Panc1 (cell line): Measurements from ENCODE around the gene CCNJL. TPM values are rescaled to one million over a fixed set of nuclear protein-coding genes. Genes with fewer than 3 reads are reported as not detected.

Experiments used
- ATAC-seq: fragments of 200-7000 bp; cut with Tn5 transposase; 2 replicates; pipeline ENCODE4 v1.9.1; 2020; ENCODE audit warnings: mild to moderate bottlenecking, moderate library complexity
- BruUV-seq: library from RNA; stranded (reverse); fragments of 400-500 nt; replicated peaks from 2 replicates; lab custom pipeline; 2021; lab: Mats Ljungman, UMichigan
- CTCF ChIA-PET: fragments of 300-600 bp; sonication (Branson Sonifier 250); formaldehyde crosslinking; loops from one replicate; lab custom pipeline; 2022; ENCODE audit warnings: antibody characterized with exemption; lab: Charles Lee
- POLR2A ChIA-PET: fragments of 300-600 bp; sonication (Branson Sonifier 250); formaldehyde crosslinking; loops from one replicate; lab custom pipeline; 2022; ENCODE audit warnings: antibody characterized with exemption; lab: Charles Lee
- DNase-seq: peaks from one replicate; pipeline ENCODE4 v3.0.0-alpha.2; 2010; ENCODE audit warnings: low read depth, low spot score
- H3K27ac ChIP-seq: 2 replicates; pipeline ENCODE4 v1.5.1; 2011; ENCODE audit warnings: mild to moderate bottlenecking, low read length, inconsistent platforms
- H3K27me3 ChIP-seq: fragments of 200-500 bp; sonication (Bioruptor generic); 2 replicates; pipeline ENCODE4 v1.6.0; 2014; ENCODE audit warnings: low read length, inconsistent platforms; ENCODE audit not compliant: control insufficient read depth, insufficient read depth
- H3K36me3 ChIP-seq: fragments of 200-500 bp; sonication (Bioruptor generic); 2 replicates; pipeline ENCODE4 v1.5.1; 2014; ENCODE audit warnings: inconsistent platforms, mild to moderate bottlenecking, low read length, moderate library complexity; ENCODE audit not compliant: control insufficient read depth, insufficient read depth
- H3K4me1 ChIP-seq: 2 replicates; pipeline ENCODE4 v1.5.1; 2011; ENCODE audit warnings: inconsistent platforms, mild to moderate bottlenecking, low read length, moderate library complexity; ENCODE audit not compliant: control insufficient read depth, insufficient read depth
- H3K4me3 ChIP-seq, 2 experiments: 2 replicates each; pipeline ENCODE4 v1.5.1; 2011 to 2012; ENCODE audit warnings: low read depth in 2 of 2, low read length in 2 of 2, mild to moderate bottlenecking in 2 of 2, inconsistent platforms in 1 of 2, moderate library complexity in 1 of 2
- H3K9me3 ChIP-seq: fragments of 200-500 bp; sonication (Bioruptor generic); 2 replicates; pipeline ENCODE4 v1.5.1; 2014; ENCODE audit warnings: low read depth, mild to moderate bottlenecking, inconsistent platforms, low read length, moderate library complexity; ENCODE audit not compliant: control insufficient read depth, insufficient read depth
- POLR2AphosphoS5 ChIP-seq: IDR thresholded peaks from 2 replicates; pipeline ENCODE4 v1.6.1; 2012; ENCODE audit warnings: mild to moderate bottlenecking, low read depth, low read length, moderate library complexity
- REST ChIP-seq, 2 experiments: IDR thresholded peaks; 2 replicates each; pipeline ENCODE4 v1.6.1; 2011 to 2012; ENCODE audit warnings: low read depth in 2 of 2, control low read depth in 1 of 2, low read length in 1 of 2, mild to moderate bottlenecking in 1 of 2, moderate library complexity in 1 of 2; ENCODE audit not compliant: insufficient read depth in 1 of 2
- SIN3A ChIP-seq: IDR thresholded peaks from 2 replicates; pipeline ENCODE4 v1.6.1; 2012; ENCODE audit warnings: low read depth, mild to moderate bottlenecking, low read length, moderate library complexity, borderline replicate concordance; ENCODE audit not compliant: insufficient read depth
- TCF7L2 ChIP-seq: IDR thresholded peaks from 2 replicates; pipeline ENCODE4 v1.6.1; 2011; ENCODE audit warnings: mild to moderate bottlenecking, low read depth, low read length, inconsistent platforms
- in situ Hi-C: cut with HindIII; loops from 2 replicates; pipeline ENCODE4 v1.10.0; 2016; ENCODE audit warnings: low sequenced_read_pairs, low pct_unique_long_range_greater_than_20kb
- intact Hi-C: fragments of 100-400 bp; cut with micrococcal nuclease; formaldehyde crosslinking; loops from one replicate; pipeline ENCODE4 v1.10.0; 2022; ENCODE audit not compliant: unreplicated experiment
- total RNA-seq: library from RNA; stranded (reverse); gene quantifications from one replicate; pipeline ENCODE4 v1.2.1, GENCODE V29; 2021; ENCODE audit not compliant: unreplicated experiment
- TF ChIP-seq, protein P1 (sequence below): fragments of 450-650 bp; IDR thresholded peaks from 2 replicates; pipeline ENCODE4 v1.5.1; 2017; ENCODE audit warnings: mild to moderate bottlenecking

The CCNJL gene
- total RNA-seq, 1 experiment from 2014 or later = 35.0 TPM

GRCh38 chr5:160324886-160325285, 12.5 kb upstream of the CCNJL start:
- TF ChIP-seq, protein P1, sequence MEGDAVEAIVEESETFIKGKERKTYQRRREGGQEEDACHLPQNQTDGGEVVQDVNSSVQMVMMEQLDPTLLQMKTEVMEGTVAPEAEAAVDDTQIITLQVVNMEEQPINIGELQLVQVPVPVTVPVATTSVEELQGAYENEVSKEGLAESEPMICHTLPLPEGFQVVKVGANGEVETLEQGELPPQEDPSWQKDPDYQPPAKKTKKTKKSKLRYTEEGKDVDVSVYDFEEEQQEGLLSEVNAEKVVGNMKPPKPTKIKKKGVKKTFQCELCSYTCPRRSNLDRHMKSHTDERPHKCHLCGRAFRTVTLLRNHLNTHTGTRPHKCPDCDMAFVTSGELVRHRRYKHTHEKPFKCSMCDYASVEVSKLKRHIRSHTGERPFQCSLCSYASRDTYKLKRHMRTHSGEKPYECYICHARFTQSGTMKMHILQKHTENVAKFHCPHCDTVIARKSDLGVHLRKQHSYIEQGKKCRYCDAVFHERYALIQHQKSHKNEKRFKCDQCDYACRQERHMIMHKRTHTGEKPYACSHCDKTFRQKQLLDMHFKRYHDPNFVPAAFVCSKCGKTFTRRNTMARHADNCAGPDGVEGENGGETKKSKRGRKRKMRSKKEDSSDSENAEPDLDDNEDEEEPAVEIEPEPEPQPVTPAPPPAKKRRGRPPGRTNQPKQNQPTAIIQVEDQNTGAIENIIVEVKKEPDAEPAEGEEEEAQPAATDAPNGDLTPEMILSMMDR = no peak
- no peak for TF ChIP-seq TCF7L2
- TF ChIP-seq SIN3A = no peak
- TF ChIP-seq POLR2AphosphoS5 = no peak
- no peak for TF ChIP-seq REST (IDR thresholded peaks at IDR 0.05; ENCODE audit: insufficient read depth in 1 of 2, low read depth in 2 of 2, low read length in 1 of 2)
- no peaks in the 10 kb centered on the region for H3K27me3 ChIP-seq
- DNase-seq = no peak
- in situ Hi-C loops = no loop called here
- ATAC-seq = no peak
- no peak overlapping the region for H3K4me3 ChIP-seq
- ChIA-PET CTCF (no interaction called here), POLR2A (no interaction called here)
- H3K36me3 ChIP-seq = no peaks in the 10 kb centered on the region
- H3K27ac ChIP-seq = no peak overlapping the region
- no TSS peak for BruUV-seq
- no peaks in the 10 kb centered on the region; the same call in 1 of the 2 replicates for H3K4me1 ChIP-seq
- no peaks in the 10 kb centered on the region for H3K9me3 ChIP-seq
- intact Hi-C loops = no loop called here

GRCh38 chr5:160318409-160318808, 6.0 kb upstream of the CCNJL start:
- POLR2A ChIA-PET = no interaction called here
- CTCF ChIA-PET = no interaction called here
- no peak for DNase-seq
- no peak for ATAC-seq
- in situ Hi-C loops = loop anchor here (10.0 kb wide), 1 partner anchor 94 kb away; the partner anchor contains the start of gene FABP6
- no peak for TF ChIP-seq REST (IDR thresholded peaks at IDR 0.05; ENCODE audit: insufficient read depth in 1 of 2, low read depth in 2 of 2, low read length in 1 of 2)
- TF ChIP-seq SIN3A = no peak
- TF ChIP-seq POLR2AphosphoS5 = no peak
- Histone ChIP-seq H3K4me3 (no peak overlapping the region), H3K27ac (peak overlapping the region; percentile 9; the same call in 1 of the 2 replicates), H3K4me1 (peaks cover 36% of the 10 kb centered on the region), H3K9me3 (no peaks in the 10 kb centered on the region), H3K36me3 (no peaks in the 10 kb centered on the region), H3K27me3 (no peaks in the 10 kb centered on the region)
- BruUV-seq = no TSS peak
- intact Hi-C loops = no loop called here
